Measurements from ENCODE around the gene USP13.
A peak's percentile ranks its signal among the peaks of the same experiment; 100 is the strongest.

The USP13 gene

GRCh38 chr3:179826247-179826637 lies 173.4 kb downstream of the USP13 start:
- H3K4me2 ChIP-seq (ENCODE audit: low read length, poor library complexity, severe bottlenecking) = no peak overlapping the region

GRCh38 chr3:179828738-179829137 lies 175.9 kb downstream of the USP13 start:
- WGBS = 67% methylated on average over 1 of the region's 2 CpGs
- no peak overlapping the region for H3K4me2 ChIP-seq (ENCODE audit: low read length, poor library complexity, severe bottlenecking)

More at GRCh38 chr3:179826247-179826637, 173.4 kb downstream of the USP13 start:
- H3K27ac ChIP-seq (ENCODE audit: low read length, poor library complexity, severe bottlenecking) = no peak overlapping the region
- H2BK120ac ChIP-seq (ENCODE audit: low read depth, low read length) = no peak overlapping the region
- H4K91ac ChIP-seq (ENCODE audit: low read length) = no peak overlapping the region
- no peak overlapping the region for H3K9ac ChIP-seq (ENCODE audit: low read length)
- no peak overlapping the region for H2BK5ac ChIP-seq (ENCODE audit: low read depth, low read length, poor library complexity, severe bottlenecking)
- no peak overlapping the region for H3K23ac ChIP-seq (ENCODE audit: low read length in 2 of 2)
- H3K27me3 ChIP-seq (ENCODE audit: control insufficient read depth in 1 of 2, insufficient read depth in 1 of 2, low read length in 2 of 2) = no peaks in the 10 kb centered on the region
- no peak overlapping the region for H3K4me3 ChIP-seq (ENCODE audit: insufficient read depth in 1 of 2, low read depth in 1 of 2, low read length in 2 of 2)
- no peak overlapping the region for H2AFZ ChIP-seq (ENCODE audit: low read depth, low read length)
- DNase-seq = no peak
- H2BK12ac ChIP-seq (ENCODE audit: low read length in 2 of 2) = no peak overlapping the region
- WGBS = 2% methylated on average over 1 of the region's 1 CpG
- H3K14ac ChIP-seq (ENCODE audit: low read length in 2 of 2) = no peak overlapping the region
- no peak overlapping the region for H2AK5ac ChIP-seq (ENCODE audit: low read length, severe bottlenecking)
- no peak overlapping the region for H2BK15ac ChIP-seq (ENCODE audit: low read depth, poor library complexity, severe bottlenecking)
- no peaks in the 10 kb centered on the region for H3K79me1 ChIP-seq (replicated peaks; ENCODE audit: low read length, poor library complexity, severe bottlenecking)
- peaks cover 1% of the 10 kb centered on the region for H3K4me1 ChIP-seq (ENCODE audit: control insufficient read depth, insufficient read depth, low read depth, low read length)
- H3K36me3 ChIP-seq (ENCODE audit: control insufficient read depth in 1 of 2, insufficient read depth in 2 of 2, low read depth in 1 of 2, low read length in 2 of 2) = no peaks in the 10 kb centered on the region
- no peaks in the 10 kb centered on the region for H3K9me3 ChIP-seq (ENCODE audit: control insufficient read depth, low read length)
- no peak overlapping the region for H4K8ac ChIP-seq (ENCODE audit: low read length)
- no peak overlapping the region for H3K18ac ChIP-seq (ENCODE audit: low read depth in 1 of 2, low read length in 2 of 2)
- no peak overlapping the region for H3K4ac ChIP-seq (ENCODE audit: low read depth in 1 of 2, low read length in 2 of 2)

GRCh38 chr3:179829401-179829800 lies 176.6 kb downstream of the USP13 start:
- no peaks in the 10 kb centered on the region for H3K9me3 ChIP-seq (ENCODE audit: control insufficient read depth, low read length)
- H3K18ac ChIP-seq (ENCODE audit: low read depth in 1 of 2, low read length in 2 of 2) = no peak overlapping the region
- no peaks in the 10 kb centered on the region for H3K36me3 ChIP-seq (ENCODE audit: control insufficient read depth in 1 of 2, insufficient read depth in 2 of 2, low read depth in 1 of 2, low read length in 2 of 2)
- no peak overlapping the region for H3K9ac ChIP-seq (ENCODE audit: low read length)
- H2BK15ac ChIP-seq (ENCODE audit: low read depth, poor library complexity, severe bottlenecking) = no peak overlapping the region
- no peak overlapping the region for H3K4ac ChIP-seq (ENCODE audit: low read depth in 1 of 2, low read length in 2 of 2)
- WGBS = 83% methylated on average over 3 of the region's 5 CpGs
- no peak overlapping the region for H3K4me2 ChIP-seq (ENCODE audit: low read length, poor library complexity, severe bottlenecking)
- H2BK12ac ChIP-seq (ENCODE audit: low read length in 2 of 2) = no peak overlapping the region
- no peaks in the 10 kb centered on the region for H3K79me1 ChIP-seq (replicated peaks; ENCODE audit: low read length, poor library complexity, severe bottlenecking)
- no peak overlapping the region for H2BK5ac ChIP-seq (ENCODE audit: low read depth, low read length, poor library complexity, severe bottlenecking)
- no peak overlapping the region for H2AFZ ChIP-seq (ENCODE audit: low read depth, low read length)
- peaks cover 1% of the 10 kb centered on the region for H3K4me1 ChIP-seq (ENCODE audit: control insufficient read depth, insufficient read depth, low read depth, low read length)
- no peak overlapping the region for H4K91ac ChIP-seq (ENCODE audit: low read length)
- H3K14ac ChIP-seq (ENCODE audit: low read length in 2 of 2) = no peak overlapping the region
- DNase-seq = no peak
- peaks cover 0 to 7% of the 10 kb centered on the region in 2 experiments for H3K27me3 ChIP-seq (ENCODE audit: control insufficient read depth in 1 of 2, insufficient read depth in 1 of 2, low read length in 2 of 2)
- no peak overlapping the region for H3K27ac ChIP-seq (ENCODE audit: low read length, poor library complexity, severe bottlenecking)
- H3K23ac ChIP-seq (ENCODE audit: low read length in 2 of 2) = no peak overlapping the region
- no peak overlapping the region for H3K4me3 ChIP-seq (ENCODE audit: insufficient read depth in 1 of 2, low read depth in 1 of 2, low read length in 2 of 2)
- no peak overlapping the region for H2AK5ac ChIP-seq (ENCODE audit: low read length, severe bottlenecking)
- H2BK120ac ChIP-seq (ENCODE audit: low read depth, low read length) = no peak overlapping the region
- H4K8ac ChIP-seq (ENCODE audit: low read length) = no peak overlapping the region

More at GRCh38 chr3:179828738-179829137, 175.9 kb downstream of the USP13 start:
- Histone ChIP-seq H4K8ac (ENCODE audit: low read length) (no peak overlapping the region), H3K23ac (ENCODE audit: low read length in 2 of 2) (no peak overlapping the region), H3K9ac (ENCODE audit: low read length) (no peak overlapping the region), H2BK15ac (ENCODE audit: low read depth, poor library complexity, severe bottlenecking) (no peak overlapping the region), H2BK12ac (ENCODE audit: low read length in 2 of 2) (no peak overlapping the region), H2AK5ac (ENCODE audit: low read length, severe bottlenecking) (no peak overlapping the region), H3K9me3 (ENCODE audit: control insufficient read depth, low read length) (no peaks in the 10 kb centered on the region), H3K27me3 (ENCODE audit: control insufficient read depth in 1 of 2, insufficient read depth in 1 of 2, low read length in 2 of 2) (peaks cover 0 to 7% of the 10 kb centered on the region in 2 experiments), H2AFZ (ENCODE audit: low read depth, low read length) (no peak overlapping the region), H3K18ac (ENCODE audit: low read depth in 1 of 2, low read length in 2 of 2) (no peak overlapping the region), H3K4me3 (ENCODE audit: insufficient read depth in 1 of 2, low read depth in 1 of 2, low read length in 2 of 2) (no peak overlapping the region), H3K79me1 (replicated peaks; ENCODE audit: low read length, poor library complexity, severe bottlenecking) (no peaks in the 10 kb centered on the region), H2BK5ac (ENCODE audit: low read depth, low read length, poor library complexity, severe bottlenecking) (no peak overlapping the region), H3K36me3 (ENCODE audit: control insufficient read depth in 1 of 2, insufficient read depth in 2 of 2, low read depth in 1 of 2, low read length in 2 of 2) (no peaks in the 10 kb centered on the region), H3K4me1 (ENCODE audit: control insufficient read depth, insufficient read depth, low read depth, low read length) (peaks cover 1% of the 10 kb centered on the region), H3K14ac (ENCODE audit: low read length in 2 of 2) (no peak overlapping the region), H3K4ac (ENCODE audit: low read depth in 1 of 2, low read length in 2 of 2) (no peak overlapping the region), H2BK120ac (ENCODE audit: low read depth, low read length) (no peak overlapping the region), H3K27ac (ENCODE audit: low read length, poor library complexity, severe bottlenecking) (no peak overlapping the region), H4K91ac (ENCODE audit: low read length) (no peak overlapping the region)
- no peak for DNase-seq

GRCh38 chr3:179832333-179832854 lies 179.6 kb downstream of the USP13 start:
- Histone ChIP-seq H2AK5ac (ENCODE audit: low read length, severe bottlenecking) (no peak overlapping the region), H3K9ac (ENCODE audit: low read length) (no peak overlapping the region), H2BK5ac (ENCODE audit: low read depth, low read length, poor library complexity, severe bottlenecking) (no peak overlapping the region), H2AFZ (ENCODE audit: low read depth, low read length) (no peak overlapping the region), H3K27ac (ENCODE audit: low read length, poor library complexity, severe bottlenecking) (no peak overlapping the region), H3K23ac (ENCODE audit: low read length in 2 of 2) (no peak overlapping the region), H3K36me3 (ENCODE audit: control insufficient read depth in 1 of 2, insufficient read depth in 2 of 2, low read depth in 1 of 2, low read length in 2 of 2) (no peaks in the 10 kb centered on the region), H3K9me3 (ENCODE audit: control insufficient read depth, low read length) (no peaks in the 10 kb centered on the region), H3K4me1 (ENCODE audit: control insufficient read depth, insufficient read depth, low read depth, low read length) (no peaks in the 10 kb centered on the region), H3K27me3 (ENCODE audit: control insufficient read depth in 1 of 2, insufficient read depth in 1 of 2, low read length in 2 of 2) (peaks cover 0 to 7% of the 10 kb centered on the region in 2 experiments), H4K8ac (ENCODE audit: low read length) (no peak overlapping the region), H3K18ac (ENCODE audit: low read depth in 1 of 2, low read length in 2 of 2) (no peak overlapping the region), H3K79me1 (replicated peaks; ENCODE audit: low read length, poor library complexity, severe bottlenecking) (no peaks in the 10 kb centered on the region), H3K4me2 (ENCODE audit: low read length, poor library complexity, severe bottlenecking) (no peak overlapping the region), H2BK15ac (ENCODE audit: low read depth, poor library complexity, severe bottlenecking) (no peak overlapping the region), H3K4me3 (ENCODE audit: insufficient read depth in 1 of 2, low read depth in 1 of 2, low read length in 2 of 2) (no peak overlapping the region), H2BK120ac (ENCODE audit: low read depth, low read length) (no peak overlapping the region), H4K91ac (ENCODE audit: low read length) (no peak overlapping the region), H2BK12ac (ENCODE audit: low read length in 2 of 2) (no peak overlapping the region), H3K14ac (ENCODE audit: low read length in 2 of 2) (peak overlapping the region in 1 of 2 experiments; percentile 48), H3K4ac (ENCODE audit: low read depth in 1 of 2, low read length in 2 of 2) (no peak overlapping the region)
- no peak for DNase-seq
- 79% methylated on average over 3 of the region's 3 CpGs for WGBS

Data from mesenchymal stem cell (in vitro differentiated cells and primary cell).